Measurements from ENCODE around the gene SAMD1. TPM values are rescaled to one million over a fixed set of nuclear protein-coding genes. Genes with fewer than 3 reads are reported as not detected.

Gene SAMD1
- total and polyA plus RNA-seq, 9 of the 15 experiments (the other 6 are each of a cell fraction or from before 2014, with no cell fraction given) = 2.9 to 96.0 (median 43.5) TPM

DNA sequence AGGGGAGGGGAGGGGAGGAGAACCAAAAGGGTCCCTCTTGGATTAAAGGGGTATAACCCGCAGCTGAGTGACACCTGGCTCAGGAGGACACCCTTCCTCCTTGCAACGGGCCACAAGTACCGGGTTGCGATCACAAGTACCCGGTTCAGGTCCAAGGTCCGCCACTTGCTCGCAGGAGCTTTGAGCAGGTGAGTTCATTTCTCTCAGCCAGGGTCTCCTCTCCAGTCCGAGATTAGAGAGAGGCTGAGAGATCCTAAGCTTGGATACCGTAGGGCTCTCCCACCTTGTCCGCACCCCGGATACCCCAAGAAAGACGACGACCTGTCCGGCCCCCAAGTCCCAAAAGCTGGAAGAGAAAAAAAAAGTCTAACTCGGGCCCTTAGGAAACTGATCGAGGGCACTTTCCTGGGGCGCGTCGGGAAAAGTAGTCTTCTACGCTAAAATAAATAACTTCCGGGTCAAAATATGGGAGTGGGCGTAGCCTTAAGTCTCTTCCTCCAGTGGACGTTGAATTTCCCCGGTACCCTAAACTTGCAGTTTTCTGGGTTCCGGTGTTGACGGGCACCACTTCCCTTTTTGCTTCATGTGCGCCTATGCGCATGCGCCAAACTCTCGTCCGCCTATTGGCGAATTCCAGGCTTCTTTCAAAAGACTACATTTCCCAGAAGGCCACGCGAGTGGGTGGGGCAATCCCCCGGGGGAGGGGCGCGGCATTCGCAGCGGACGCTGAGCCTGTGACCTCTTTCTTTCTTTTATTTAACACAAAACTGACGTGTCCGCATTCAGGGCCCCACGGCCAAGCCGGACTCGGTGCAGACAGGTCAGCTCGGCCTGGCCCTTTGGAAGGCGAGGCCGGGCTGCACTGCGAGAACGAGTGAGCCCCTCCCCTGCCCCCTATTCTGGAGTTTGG, 9.4 kb downstream of the SAMD1 start (continued):
- TF ChIP-seq, protein P1, sequence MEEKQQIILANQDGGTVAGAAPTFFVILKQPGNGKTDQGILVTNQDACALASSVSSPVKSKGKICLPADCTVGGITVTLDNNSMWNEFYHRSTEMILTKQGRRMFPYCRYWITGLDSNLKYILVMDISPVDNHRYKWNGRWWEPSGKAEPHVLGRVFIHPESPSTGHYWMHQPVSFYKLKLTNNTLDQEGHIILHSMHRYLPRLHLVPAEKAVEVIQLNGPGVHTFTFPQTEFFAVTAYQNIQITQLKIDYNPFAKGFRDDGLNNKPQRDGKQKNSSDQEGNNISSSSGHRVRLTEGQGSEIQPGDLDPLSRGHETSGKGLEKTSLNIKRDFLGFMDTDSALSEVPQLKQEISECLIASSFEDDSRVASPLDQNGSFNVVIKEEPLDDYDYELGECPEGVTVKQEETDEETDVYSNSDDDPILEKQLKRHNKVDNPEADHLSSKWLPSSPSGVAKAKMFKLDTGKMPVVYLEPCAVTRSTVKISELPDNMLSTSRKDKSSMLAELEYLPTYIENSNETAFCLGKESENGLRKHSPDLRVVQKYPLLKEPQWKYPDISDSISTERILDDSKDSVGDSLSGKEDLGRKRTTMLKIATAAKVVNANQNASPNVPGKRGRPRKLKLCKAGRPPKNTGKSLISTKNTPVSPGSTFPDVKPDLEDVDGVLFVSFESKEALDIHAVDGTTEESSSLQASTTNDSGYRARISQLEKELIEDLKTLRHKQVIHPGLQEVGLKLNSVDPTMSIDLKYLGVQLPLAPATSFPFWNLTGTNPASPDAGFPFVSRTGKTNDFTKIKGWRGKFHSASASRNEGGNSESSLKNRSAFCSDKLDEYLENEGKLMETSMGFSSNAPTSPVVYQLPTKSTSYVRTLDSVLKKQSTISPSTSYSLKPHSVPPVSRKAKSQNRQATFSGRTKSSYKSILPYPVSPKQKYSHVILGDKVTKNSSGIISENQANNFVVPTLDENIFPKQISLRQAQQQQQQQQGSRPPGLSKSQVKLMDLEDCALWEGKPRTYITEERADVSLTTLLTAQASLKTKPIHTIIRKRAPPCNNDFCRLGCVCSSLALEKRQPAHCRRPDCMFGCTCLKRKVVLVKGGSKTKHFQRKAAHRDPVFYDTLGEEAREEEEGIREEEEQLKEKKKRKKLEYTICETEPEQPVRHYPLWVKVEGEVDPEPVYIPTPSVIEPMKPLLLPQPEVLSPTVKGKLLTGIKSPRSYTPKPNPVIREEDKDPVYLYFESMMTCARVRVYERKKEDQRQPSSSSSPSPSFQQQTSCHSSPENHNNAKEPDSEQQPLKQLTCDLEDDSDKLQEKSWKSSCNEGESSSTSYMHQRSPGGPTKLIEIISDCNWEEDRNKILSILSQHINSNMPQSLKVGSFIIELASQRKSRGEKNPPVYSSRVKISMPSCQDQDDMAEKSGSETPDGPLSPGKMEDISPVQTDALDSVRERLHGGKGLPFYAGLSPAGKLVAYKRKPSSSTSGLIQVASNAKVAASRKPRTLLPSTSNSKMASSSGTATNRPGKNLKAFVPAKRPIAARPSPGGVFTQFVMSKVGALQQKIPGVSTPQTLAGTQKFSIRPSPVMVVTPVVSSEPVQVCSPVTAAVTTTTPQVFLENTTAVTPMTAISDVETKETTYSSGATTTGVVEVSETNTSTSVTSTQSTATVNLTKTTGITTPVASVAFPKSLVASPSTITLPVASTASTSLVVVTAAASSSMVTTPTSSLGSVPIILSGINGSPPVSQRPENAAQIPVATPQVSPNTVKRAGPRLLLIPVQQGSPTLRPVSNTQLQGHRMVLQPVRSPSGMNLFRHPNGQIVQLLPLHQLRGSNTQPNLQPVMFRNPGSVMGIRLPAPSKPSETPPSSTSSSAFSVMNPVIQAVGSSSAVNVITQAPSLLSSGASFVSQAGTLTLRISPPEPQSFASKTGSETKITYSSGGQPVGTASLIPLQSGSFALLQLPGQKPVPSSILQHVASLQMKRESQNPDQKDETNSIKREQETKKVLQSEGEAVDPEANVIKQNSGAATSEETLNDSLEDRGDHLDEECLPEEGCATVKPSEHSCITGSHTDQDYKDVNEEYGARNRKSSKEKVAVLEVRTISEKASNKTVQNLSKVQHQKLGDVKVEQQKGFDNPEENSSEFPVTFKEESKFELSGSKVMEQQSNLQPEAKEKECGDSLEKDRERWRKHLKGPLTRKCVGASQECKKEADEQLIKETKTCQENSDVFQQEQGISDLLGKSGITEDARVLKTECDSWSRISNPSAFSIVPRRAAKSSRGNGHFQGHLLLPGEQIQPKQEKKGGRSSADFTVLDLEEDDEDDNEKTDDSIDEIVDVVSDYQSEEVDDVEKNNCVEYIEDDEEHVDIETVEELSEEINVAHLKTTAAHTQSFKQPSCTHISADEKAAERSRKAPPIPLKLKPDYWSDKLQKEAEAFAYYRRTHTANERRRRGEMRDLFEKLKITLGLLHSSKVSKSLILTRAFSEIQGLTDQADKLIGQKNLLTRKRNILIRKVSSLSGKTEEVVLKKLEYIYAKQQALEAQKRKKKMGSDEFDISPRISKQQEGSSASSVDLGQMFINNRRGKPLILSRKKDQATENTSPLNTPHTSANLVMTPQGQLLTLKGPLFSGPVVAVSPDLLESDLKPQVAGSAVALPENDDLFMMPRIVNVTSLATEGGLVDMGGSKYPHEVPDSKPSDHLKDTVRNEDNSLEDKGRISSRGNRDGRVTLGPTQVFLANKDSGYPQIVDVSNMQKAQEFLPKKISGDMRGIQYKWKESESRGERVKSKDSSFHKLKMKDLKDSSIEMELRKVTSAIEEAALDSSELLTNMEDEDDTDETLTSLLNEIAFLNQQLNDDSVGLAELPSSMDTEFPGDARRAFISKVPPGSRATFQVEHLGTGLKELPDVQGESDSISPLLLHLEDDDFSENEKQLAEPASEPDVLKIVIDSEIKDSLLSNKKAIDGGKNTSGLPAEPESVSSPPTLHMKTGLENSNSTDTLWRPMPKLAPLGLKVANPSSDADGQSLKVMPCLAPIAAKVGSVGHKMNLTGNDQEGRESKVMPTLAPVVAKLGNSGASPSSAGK (IDR thresholded peaks at IDR 0.05) = no peak
- TF ChIP-seq MCM7 (IDR thresholded peaks at IDR 0.05) (no peak), EHMT2 (IDR thresholded peaks at IDR 0.05) (no peak), POLR2H (tag; IDR thresholded peaks at IDR 0.05; ENCODE audit: low read depth) (peak; percentile 82), LCOR (CRISPR knock-in tag; IDR thresholded peaks at IDR 0.05) (peak; percentile 84; the same call in 1 of the 2 replicates), BCOR (IDR thresholded peaks at IDR 0.05) (no peak), MAFK (IDR thresholded peaks at IDR 0.05; ENCODE audit: low read length) (peak; percentile 22), TBL1XR1 (IDR thresholded peaks at IDR 0.05; ENCODE audit: low read length in 2 of 2) (0 out of 4 replicates have a peak, but pooled peaks of 1 of the 2 experiments have one; percentile 13), LARP7 (IDR thresholded peaks at IDR 0.05) (no peak), HNRNPUL1 (IDR thresholded peaks at IDR 0.05; ENCODE audit: low read length) (no peak), ZNF384 (IDR thresholded peaks at IDR 0.05; ENCODE audit: low read depth, low read length) (peak; percentile 73)
- TF ChIP-seq, protein P2, sequence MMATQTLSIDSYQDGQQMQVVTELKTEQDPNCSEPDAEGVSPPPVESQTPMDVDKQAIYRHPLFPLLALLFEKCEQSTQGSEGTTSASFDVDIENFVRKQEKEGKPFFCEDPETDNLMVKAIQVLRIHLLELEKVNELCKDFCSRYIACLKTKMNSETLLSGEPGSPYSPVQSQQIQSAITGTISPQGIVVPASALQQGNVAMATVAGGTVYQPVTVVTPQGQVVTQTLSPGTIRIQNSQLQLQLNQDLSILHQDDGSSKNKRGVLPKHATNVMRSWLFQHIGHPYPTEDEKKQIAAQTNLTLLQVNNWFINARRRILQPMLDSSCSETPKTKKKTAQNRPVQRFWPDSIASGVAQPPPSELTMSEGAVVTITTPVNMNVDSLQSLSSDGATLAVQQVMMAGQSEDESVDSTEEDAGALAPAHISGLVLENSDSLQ (IDR thresholded peaks at IDR 0.05) = peak; percentile 78
- TF ChIP-seq, protein P3, sequence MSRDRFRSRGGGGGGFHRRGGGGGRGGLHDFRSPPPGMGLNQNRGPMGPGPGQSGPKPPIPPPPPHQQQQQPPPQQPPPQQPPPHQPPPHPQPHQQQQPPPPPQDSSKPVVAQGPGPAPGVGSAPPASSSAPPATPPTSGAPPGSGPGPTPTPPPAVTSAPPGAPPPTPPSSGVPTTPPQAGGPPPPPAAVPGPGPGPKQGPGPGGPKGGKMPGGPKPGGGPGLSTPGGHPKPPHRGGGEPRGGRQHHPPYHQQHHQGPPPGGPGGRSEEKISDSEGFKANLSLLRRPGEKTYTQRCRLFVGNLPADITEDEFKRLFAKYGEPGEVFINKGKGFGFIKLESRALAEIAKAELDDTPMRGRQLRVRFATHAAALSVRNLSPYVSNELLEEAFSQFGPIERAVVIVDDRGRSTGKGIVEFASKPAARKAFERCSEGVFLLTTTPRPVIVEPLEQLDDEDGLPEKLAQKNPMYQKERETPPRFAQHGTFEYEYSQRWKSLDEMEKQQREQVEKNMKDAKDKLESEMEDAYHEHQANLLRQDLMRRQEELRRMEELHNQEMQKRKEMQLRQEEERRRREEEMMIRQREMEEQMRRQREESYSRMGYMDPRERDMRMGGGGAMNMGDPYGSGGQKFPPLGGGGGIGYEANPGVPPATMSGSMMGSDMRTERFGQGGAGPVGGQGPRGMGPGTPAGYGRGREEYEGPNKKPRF (IDR thresholded peaks at IDR 0.05; ENCODE audit: low read depth, low read length) = no peak
